Memory B cell (primary cell): ENCODE data around the gene PIGN.
"Not testable (repeated sequence)": the region's sequence is repeated elsewhere in the genome, so short reads cannot be mapped to it uniquely, and the experiment has no call there.

Experiments
- ATAC-seq: fragments of 150-1000 bp; cut with Tn5 transposase; 2 replicates; pipeline ENCODE4 v1.10.0; 2021; ENCODE audit warnings: low read depth, mild to moderate bottlenecking, moderate library complexity
- DNase-seq, 2 donors: peaks; one replicate each; pipeline ENCODE4 v3.0.0; 2022; ENCODE audit warnings: low spot score in 2 of 2
- H3K27ac Mint-ChIP-seq: one replicate; pipeline ENCODE4 v1.8.0; 2022; ENCODE audit warnings: mild to moderate bottlenecking, moderate library complexity, mixed read lengths
- H3K27me3 Mint-ChIP-seq: one replicate; pipeline ENCODE4 v1.8.0; 2022; ENCODE audit warnings: mixed read lengths
- H3K36me3 Mint-ChIP-seq: one replicate; pipeline ENCODE4 v1.8.0; 2022; ENCODE audit warnings: mild to moderate bottlenecking, mixed read lengths
- H3K4me1 Mint-ChIP-seq: one replicate; pipeline ENCODE4 v1.8.0; 2022; ENCODE audit warnings: mixed read lengths
- H3K4me3 Mint-ChIP-seq: one replicate; pipeline ENCODE4 v1.8.0; 2022; ENCODE audit warnings: mild to moderate bottlenecking, moderate library complexity, mixed read lengths
- H3K9me3 Mint-ChIP-seq: one replicate; pipeline ENCODE4 v1.8.0; 2022; ENCODE audit warnings: mixed read lengths

The PIGN gene

GRCh38 chr18:62196980-62197379 is 10.1 kb upstream of the PIGN start:
- Mint-ChIP-seq H3K9me3 (no peaks in the 10 kb centered on the region), H3K4me1 (peaks cover 27% of the 10 kb centered on the region), H3K27ac (no peak overlapping the region), H3K4me3 (no peak overlapping the region), H3K36me3 (peaks cover 6% of the 10 kb centered on the region), H3K27me3 (no peaks in the 10 kb centered on the region)
- DNase-seq = no peak
- ATAC-seq = no peak

DNA sequence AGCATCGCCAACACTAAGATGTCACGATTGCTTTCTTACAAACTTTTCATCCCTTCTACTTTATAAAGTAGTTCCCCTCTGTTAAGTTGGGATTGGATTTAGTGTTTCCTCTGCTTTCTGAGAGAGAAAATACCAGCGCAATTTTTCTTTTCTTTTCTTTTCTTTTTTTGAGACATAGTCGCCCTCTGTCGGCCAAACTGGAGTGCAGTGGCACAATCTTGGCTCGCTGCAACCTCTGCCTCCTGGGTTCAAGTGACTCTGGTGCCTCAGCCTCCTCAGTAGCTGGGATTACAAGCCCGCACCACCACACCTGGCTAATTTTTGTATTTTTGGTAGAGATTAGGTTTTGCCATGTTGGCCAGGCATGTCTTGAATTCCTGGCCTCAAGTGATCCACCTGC is 9.2 kb upstream of the PIGN start:
- no peak for ATAC-seq

GRCh38 chr18:62189208-62189607 is 2.4 kb upstream of the PIGN start:
- DNase-seq (no peak), ATAC-seq (no peak)
- Mint-ChIP-seq H3K27ac (no peak overlapping the region), H3K36me3 (peaks cover 14% of the 10 kb centered on the region), H3K4me1 (peaks cover 39% of the 10 kb centered on the region), H3K9me3 (no peaks in the 10 kb centered on the region), H3K27me3 (no peaks in the 10 kb centered on the region), H3K4me3 (peak overlapping the region; percentile 89)

More for the DNA sequence above, 9.2 kb upstream of the PIGN start:
- peaks cover 11% of the 10 kb centered on the region for H3K36me3 Mint-ChIP-seq
- peaks cover 34% of the 10 kb centered on the region for H3K4me1 Mint-ChIP-seq
- H3K4me3 Mint-ChIP-seq = no peak overlapping the region
- no peaks in the 10 kb centered on the region for H3K9me3 Mint-ChIP-seq
- no peak overlapping the region for H3K27ac Mint-ChIP-seq
- no peaks in the 10 kb centered on the region for H3K27me3 Mint-ChIP-seq
- DNase-seq = no peak

- H3K4me3 Mint-ChIP-seq = peak overlapping the region; percentile 89
- no peak for ATAC-seq
- DNase-seq = peak; percentile 9 to 13
- H3K36me3 Mint-ChIP-seq = peaks cover 12% of the 10 kb centered on the region
- peak overlapping the region; percentile 92 for H3K27ac Mint-ChIP-seq
- no peaks in the 10 kb centered on the region for H3K27me3 Mint-ChIP-seq
- H3K9me3 Mint-ChIP-seq = no peaks in the 10 kb centered on the region
- peaks cover 36% of the 10 kb centered on the region for H3K4me1 Mint-ChIP-seq
These were observed 971 bp upstream of the PIGN start for GRCh38 chr18:62187543-62188510.

GRCh38 chr18:62186499-62186773 is 420 bp downstream of the PIGN start:
- Mint-ChIP-seq H3K4me3 (peak overlapping the region; percentile 89), H3K27me3 (no peaks in the 10 kb centered on the region), H3K9me3 (no peaks in the 10 kb centered on the region), H3K4me1 (peaks cover 25% of the 10 kb centered on the region), H3K36me3 (peaks cover 9% of the 10 kb centered on the region), H3K27ac (peak overlapping the region; percentile 92)
- ATAC-seq (no peak), DNase-seq (no peak)

DNA sequence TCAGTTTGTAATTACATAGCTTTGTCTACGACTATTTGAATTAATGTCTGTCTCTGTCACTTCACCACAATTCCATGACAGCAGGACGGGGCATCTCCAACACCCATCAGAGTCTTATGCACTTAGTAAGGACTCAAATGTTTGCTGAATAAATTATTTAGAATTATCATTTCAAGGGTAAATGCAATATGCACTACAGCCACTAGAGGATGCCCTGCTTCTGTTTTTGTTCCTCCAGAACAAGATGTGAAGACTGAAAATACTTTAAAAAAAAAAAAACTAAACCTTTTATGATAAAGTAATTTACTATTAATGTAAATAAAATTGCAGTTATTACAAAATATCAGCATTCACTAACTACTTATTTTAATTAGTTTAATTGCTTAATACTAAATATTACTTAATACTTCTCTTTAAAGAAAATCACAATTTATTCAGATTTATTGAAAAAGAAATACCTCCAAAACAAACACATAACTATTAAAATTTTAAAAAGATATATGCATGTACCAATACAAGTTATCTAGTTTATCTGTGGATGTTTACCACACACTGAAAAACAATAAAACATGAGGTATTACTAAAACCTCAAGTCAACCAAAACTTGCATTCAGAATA is 3.2 kb downstream of the PIGN start:
- Mint-ChIP-seq H3K4me1 (peaks cover 10% of the 10 kb centered on the region), H3K9me3 (no peaks in the 10 kb centered on the region), H3K36me3 (peaks cover 3% of the 10 kb centered on the region), H3K27me3 (no peaks in the 10 kb centered on the region), H3K27ac (no peak overlapping the region), H3K4me3 (no peak overlapping the region)
- peak; percentile 32 to 46 for DNase-seq
- ATAC-seq = no peak

GRCh38 chr18:62182220-62182619 is 4.6 kb downstream of the PIGN start:
- no peak overlapping the region for H3K27ac Mint-ChIP-seq
- H3K4me1 Mint-ChIP-seq = peaks cover 12% of the 10 kb centered on the region
- no peaks in the 10 kb centered on the region for H3K9me3 Mint-ChIP-seq
- peaks cover 6% of the 10 kb centered on the region for H3K36me3 Mint-ChIP-seq
- ATAC-seq = no peak
- DNase-seq = no peak
- no peak overlapping the region for H3K4me3 Mint-ChIP-seq
- no peaks in the 10 kb centered on the region for H3K27me3 Mint-ChIP-seq

GRCh38 chr18:62179213-62179612 is 7.6 kb downstream of the PIGN start:
- Mint-ChIP-seq H3K27ac (no peak overlapping the region), H3K4me3 (no peak overlapping the region), H3K27me3 (no peaks in the 10 kb centered on the region), H3K9me3 (no peaks in the 10 kb centered on the region), H3K36me3 (peaks cover 7% of the 10 kb centered on the region), H3K4me1 (peaks cover 15% of the 10 kb centered on the region)
- no peak for ATAC-seq
- DNase-seq = no peak

DNA sequence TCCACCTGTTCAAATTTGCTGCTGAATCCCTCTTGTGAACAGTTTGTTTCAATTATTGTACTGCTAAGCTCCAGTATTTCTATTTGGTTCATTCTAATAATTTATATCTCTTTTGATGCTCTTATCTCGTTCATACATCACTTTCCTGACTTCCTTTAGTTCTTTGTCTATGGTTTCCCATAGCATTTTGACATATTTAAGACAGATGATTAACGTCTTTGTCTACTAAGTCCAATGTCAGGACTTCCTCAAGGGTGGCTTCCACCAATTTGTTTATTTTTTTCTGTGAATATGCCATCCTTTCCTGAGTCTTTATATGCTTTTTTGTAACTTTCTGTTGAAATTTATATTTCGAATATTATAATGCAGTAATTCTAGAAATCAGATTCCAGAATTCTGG is 9.6 kb downstream of the PIGN start:
- Mint-ChIP-seq H3K9me3 (no peaks in the 10 kb centered on the region), H3K4me1 (peaks cover 11% of the 10 kb centered on the region), H3K36me3 (peaks cover 9% of the 10 kb centered on the region), H3K27me3 (no peaks in the 10 kb centered on the region), H3K4me3 (no peak overlapping the region), H3K27ac (no peak overlapping the region)
- ATAC-seq = no peak
- no peak for DNase-seq

DNA sequence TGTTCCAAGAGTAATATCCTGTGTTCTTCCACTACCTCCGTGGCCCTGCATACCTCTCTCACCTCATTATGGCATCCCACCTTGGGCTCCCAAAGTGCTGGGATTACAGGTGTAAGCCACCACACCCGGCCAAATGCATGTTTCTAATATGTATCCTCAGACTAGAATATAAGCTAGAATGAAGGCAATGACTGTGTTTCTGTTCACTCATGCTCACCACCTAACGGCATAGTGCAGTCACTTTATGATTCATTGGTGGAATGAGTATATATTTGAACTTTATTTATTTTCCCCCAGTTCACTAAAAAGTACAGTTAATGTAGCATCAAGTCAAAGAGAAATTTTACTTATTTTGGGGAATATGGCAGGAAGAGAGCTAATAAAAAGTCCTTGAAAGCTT is 11.3 kb downstream of the PIGN start:
- no peak overlapping the region for H3K27ac Mint-ChIP-seq
- H3K9me3 Mint-ChIP-seq = no peaks in the 10 kb centered on the region
- H3K36me3 Mint-ChIP-seq = peaks cover 6% of the 10 kb centered on the region
- H3K27me3 Mint-ChIP-seq = no peaks in the 10 kb centered on the region
- DNase-seq (no peak), ATAC-seq (no peak)
- no peak overlapping the region for H3K4me3 Mint-ChIP-seq
- H3K4me1 Mint-ChIP-seq = peaks cover 11% of the 10 kb centered on the region

DNA sequence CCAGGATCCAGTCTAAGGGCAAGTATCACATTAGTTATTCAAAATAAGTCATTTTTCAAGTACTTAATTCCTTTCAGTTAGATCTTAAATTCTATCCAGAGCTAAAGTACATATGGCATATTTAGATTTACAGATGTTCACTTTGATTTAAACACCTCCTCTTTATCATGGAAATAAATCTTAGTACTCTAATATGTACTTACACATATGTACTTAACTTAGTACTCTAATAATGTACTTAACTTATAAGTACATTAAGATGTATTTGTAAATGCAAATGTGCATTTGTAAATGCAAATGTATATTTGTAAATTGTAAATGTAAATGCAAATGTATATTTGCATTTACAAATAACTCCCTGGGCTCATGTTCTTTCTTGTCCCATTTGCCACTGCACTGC is 14.6 kb downstream of the PIGN start:
- Mint-ChIP-seq H3K36me3 (peaks cover 8% of the 10 kb centered on the region), H3K4me1 (peaks cover 8% of the 10 kb centered on the region), H3K27me3 (no peaks in the 10 kb centered on the region), H3K9me3 (no peaks in the 10 kb centered on the region), H3K4me3 (no peak overlapping the region), H3K27ac (no peak overlapping the region)
- ATAC-seq (no peak), DNase-seq (no peak)

- Mint-ChIP-seq H3K27ac (no peak overlapping the region), H3K4me3 (no peak overlapping the region), H3K4me1 (peaks cover 5% of the 10 kb centered on the region)
These were observed 16.0 kb downstream of the PIGN start for GRCh38 chr18:62170857-62171256.

GRCh38 chr18:62166524-62166923 is 20.3 kb downstream of the PIGN start:
- not testable (repeated sequence) for H3K9me3 Mint-ChIP-seq, ATAC-seq, H3K27ac Mint-ChIP-seq, H3K27me3 Mint-ChIP-seq, H3K4me1 Mint-ChIP-seq, DNase-seq, H3K4me3 Mint-ChIP-seq
- peaks cover 22% of the 10 kb centered on the region for H3K36me3 Mint-ChIP-seq

More at GRCh38 chr18:62170857-62171256, 16.0 kb downstream of the PIGN start:
- Mint-ChIP-seq H3K27me3 (no peaks in the 10 kb centered on the region), H3K36me3 (peaks cover 13% of the 10 kb centered on the region), H3K9me3 (no peaks in the 10 kb centered on the region)
- DNase-seq (no peak), ATAC-seq (no peak)

GRCh38 chr18:62165583-62165982 is 21.3 kb downstream of the PIGN start:
- H3K27ac Mint-ChIP-seq = no peak overlapping the region
- no peak for DNase-seq
- no peak for ATAC-seq
- H3K4me1 Mint-ChIP-seq = peaks cover 9% of the 10 kb centered on the region
- no peak overlapping the region for H3K4me3 Mint-ChIP-seq
- peaks cover 28% of the 10 kb centered on the region for H3K36me3 Mint-ChIP-seq
- no peaks in the 10 kb centered on the region for H3K9me3 Mint-ChIP-seq
- H3K27me3 Mint-ChIP-seq = no peaks in the 10 kb centered on the region
